Subcutaneous adipose tissue (tissue), 4 donors: Measurements from ENCODE around the gene CACNA1G. TPM values are rescaled to one million over a fixed set of nuclear protein-coding genes. Genes with fewer than 3 reads are reported as not detected.

Experiments used
- CTCF ChIP-seq: fragments of 450-650 bp; IDR thresholded peaks from one replicate; pipeline ENCODE4 v1.5.1; 2016; ENCODE audit warnings: low read depth, mild to moderate bottlenecking, control low read depth, antibody characterized with exemption, moderate library complexity
- total RNA-seq, 4 donors: library from RNA; depleted of rRNA; stranded (reverse); fragments of >200 nt; gene quantifications; one replicate each; pipeline ENCODE4 v1.1.0, GENCODE V29; 2016

The CACNA1G gene
- total RNA-seq, 4 donors from 2014 or later = 0.17 to 0.44 TPM; not detected in 2

DNA sequence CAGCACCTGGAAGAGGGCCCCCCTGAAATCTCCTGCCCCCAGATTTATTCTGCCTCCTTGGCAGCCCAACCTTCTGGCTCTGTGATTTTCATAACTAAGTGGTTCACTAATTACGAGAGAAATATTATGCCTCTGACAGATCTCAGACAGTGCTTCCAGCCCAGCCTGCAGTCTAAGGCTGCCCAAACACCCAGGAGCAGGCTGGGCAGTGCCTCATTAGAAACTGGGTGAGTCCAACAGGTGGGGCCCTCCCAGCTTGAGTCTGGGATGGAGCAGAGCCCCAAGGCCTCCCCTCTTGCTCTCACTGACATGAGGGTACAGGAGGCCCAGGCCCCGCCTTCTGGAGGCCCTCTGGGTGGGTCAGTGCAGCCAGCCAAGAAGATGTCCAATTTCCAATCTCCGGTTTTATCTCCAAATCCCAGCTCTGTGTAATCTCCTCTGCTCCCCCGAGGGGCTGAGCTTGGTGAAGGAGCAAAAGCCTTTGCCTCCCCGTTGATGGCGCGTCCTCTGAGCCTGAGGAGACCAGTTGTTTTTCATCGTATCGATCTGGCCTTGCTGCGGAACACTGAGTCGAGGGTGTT is 54.0 kb downstream of the CACNA1G start:
- TF ChIP-seq CTCF = no peak

DNA sequence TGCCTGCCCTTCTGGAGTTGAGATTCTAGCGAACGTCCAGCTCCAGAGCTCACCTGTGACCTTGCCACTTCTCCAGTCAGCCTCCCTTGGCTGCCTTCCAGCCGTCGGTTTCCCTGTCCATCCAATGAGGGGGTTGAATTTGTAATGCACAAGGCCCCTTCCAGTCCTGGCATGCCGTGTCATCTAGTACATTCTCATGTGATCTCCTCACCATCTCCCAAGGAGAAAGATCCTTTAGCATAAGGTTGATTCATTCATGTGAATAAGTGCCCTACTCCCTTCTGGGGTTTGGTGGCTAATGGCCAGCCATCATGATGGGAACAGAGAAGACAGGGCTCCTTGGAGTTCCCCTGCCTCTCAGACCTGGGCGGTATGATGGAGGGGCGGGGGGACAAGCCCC is 55.3 kb downstream of the CACNA1G start:
- TF ChIP-seq CTCF = no peak

- no peak for TF ChIP-seq CTCF
Observed at GRCh38 chr17:50618300-50618699, 57.8 kb downstream of the CACNA1G start.

GRCh38 chr17:50618941-50619340 is 58.4 kb downstream of the CACNA1G start:
- TF ChIP-seq CTCF = no peak

GRCh38 chr17:50619489-50619888 is 59.0 kb downstream of the CACNA1G start:
- TF ChIP-seq CTCF = no peak

DNA sequence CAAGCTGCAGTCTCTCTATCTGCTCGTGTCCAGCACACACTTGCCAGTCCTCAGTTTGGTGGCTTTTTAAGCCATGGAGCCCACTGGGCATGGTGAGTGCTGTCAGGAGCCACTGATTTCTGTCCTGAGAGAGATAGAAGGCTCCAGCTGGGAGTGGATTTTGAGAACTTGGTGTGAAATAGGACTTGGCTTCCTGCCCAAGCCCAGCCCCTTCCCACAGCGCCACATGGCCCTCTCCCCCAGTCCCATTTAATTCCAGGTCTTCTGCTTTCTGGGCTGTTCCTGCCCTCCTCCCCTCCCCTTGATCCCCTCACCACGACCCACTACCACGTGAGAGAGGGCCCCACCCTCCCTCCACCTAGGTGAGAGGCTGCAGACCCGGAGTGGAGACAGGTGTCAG is 59.7 kb downstream of the CACNA1G start:
- no peak for TF ChIP-seq CTCF

DNA sequence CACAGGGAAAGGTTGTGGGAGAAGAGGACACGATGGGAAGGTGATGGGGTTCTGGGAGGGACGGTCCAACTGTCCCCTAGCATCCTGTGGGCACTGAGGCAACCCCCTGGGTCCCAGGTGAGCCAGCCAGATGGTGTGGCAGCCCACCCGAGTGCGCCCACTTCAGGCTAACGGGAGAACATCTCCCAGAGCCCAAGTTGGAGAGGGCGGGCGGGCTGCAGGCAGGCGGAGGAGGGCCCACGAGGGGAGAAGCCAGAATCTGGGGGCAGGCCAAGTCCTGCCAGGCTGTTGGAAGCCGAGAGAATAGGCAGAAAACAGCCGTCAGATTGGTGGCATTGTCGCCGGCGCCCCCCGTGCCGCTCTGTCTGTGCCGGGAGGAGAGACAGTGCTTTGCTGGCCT is 60.3 kb downstream of the CACNA1G start:
- no peak for TF ChIP-seq CTCF
